NCI-H2196 (cell line): ENCODE results near the gene CSRP1.
"Not testable (repeated sequence)": the region's sequence is repeated elsewhere in the genome, so short reads cannot be mapped to it uniquely, and the experiment has no call there.

Source experiments
- DNase-seq: peaks from one replicate; lab custom pipeline; 2025; ENCODE audit not compliant: unreplicated experiment; lab: John Stamatoyannopoulos, UW

Gene CSRP1

DNA sequence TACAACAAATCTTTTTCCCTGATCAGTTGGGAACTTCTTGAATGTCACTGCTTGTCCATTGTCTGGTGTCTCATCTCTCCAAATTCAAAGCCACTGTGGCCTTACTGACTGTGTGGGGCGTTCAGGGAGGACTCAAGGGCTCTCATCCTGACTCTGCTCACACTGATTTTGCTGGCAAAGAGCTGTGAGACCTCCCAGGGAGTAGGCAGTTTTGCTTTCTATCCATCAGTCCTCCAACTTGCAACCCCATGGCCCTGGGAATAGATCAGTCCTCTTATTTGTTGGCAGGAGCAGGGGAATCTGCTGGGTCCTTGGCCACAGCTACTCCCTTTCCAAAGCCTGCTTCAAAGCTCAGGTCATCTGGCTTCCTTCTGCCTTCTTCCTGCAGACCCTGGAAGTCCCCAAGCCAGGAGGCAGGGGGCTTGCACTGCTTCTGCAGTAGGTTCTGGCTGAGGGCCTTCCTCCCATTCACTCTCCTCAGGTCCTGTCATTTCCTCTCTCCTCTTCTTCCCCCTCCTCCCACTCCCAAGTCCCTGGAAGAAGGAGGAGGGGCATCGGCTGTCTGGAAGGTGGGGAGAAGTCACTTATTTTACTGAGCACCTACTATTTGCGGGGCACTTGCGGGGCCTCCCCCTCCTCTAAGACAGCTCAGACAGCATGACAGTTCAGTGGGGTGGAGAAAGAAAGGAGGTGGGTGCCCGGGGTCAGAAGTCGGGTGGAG is 31.1 kb upstream of the CSRP1 start:
- no peak for DNase-seq

DNA sequence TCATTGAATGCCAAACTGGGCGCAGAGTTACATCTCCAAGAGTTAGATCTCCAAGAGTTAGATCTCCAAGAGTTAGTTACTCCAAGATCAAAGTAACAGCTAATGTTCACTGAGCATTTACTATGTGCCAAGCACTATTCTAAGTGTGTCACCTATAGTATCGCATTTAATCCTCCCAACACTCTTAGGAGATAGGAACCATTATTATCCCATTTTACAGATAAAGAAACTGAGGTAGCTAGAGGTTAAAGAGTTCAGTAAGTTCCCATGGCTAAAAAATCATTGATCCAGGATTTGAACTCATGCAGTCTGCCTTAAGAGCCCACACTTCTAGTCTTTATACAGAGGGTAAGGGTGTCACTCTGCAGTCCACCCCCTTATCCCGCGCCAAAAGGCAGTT is 30.5 kb upstream of the CSRP1 start:
- DNase-seq = no peak

DNA sequence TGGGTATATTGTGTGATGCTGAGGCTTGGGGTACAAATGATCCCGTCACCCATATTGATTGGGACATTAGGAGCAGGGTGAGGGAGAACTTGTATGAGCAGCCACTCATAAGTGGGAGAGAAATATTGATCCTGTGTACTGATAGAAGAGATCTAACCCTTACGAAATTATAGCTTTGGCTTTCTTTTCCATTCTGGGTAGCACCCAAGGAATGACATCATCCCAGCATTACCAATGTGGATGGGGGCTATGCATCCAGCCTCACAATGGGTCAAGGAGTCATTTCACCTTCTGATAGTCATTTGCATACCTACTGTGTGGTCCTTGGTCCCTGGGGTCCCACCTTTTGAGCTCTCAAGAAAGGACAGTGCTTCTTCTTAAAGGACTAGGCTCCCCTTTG is 30.1 kb upstream of the CSRP1 start:
- no peak for DNase-seq

DNA sequence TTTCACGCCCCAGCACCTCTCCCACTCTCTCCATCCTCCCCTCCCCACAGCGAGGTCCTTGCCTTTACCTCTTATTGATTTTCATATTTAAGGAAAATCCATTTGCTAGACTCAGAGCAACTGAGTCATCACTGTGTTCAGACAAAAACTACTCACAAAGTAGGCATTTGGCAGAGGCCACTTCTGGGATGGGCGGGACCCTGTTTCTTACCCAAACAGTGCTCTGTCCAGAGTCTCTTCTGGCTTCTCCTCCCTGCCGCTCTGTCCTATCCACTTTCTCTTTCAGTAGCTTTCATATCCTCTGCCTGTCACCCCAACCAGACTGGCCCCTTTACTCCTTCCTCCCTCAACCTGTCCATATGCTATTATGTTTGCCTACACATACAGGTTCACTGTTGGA is 29.6 kb upstream of the CSRP1 start:
- no peak for DNase-seq

DNA sequence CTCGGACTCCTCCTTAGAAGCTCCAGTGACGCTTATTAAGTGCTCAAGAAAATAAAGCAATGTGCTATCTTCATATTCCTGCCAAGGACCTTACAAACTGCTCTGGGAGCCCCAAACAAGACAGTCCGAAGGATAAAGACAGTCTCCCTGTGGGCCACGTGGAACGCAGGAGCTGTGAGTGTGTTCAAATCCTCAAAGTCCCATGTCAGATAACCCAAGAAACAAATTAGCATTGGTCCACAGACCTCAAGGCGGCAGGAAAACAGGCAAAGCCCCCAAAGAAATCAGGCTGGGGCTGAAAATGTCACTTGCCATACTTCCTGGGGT is 29.0 kb upstream of the CSRP1 start:
- DNase-seq = no peak

DNA sequence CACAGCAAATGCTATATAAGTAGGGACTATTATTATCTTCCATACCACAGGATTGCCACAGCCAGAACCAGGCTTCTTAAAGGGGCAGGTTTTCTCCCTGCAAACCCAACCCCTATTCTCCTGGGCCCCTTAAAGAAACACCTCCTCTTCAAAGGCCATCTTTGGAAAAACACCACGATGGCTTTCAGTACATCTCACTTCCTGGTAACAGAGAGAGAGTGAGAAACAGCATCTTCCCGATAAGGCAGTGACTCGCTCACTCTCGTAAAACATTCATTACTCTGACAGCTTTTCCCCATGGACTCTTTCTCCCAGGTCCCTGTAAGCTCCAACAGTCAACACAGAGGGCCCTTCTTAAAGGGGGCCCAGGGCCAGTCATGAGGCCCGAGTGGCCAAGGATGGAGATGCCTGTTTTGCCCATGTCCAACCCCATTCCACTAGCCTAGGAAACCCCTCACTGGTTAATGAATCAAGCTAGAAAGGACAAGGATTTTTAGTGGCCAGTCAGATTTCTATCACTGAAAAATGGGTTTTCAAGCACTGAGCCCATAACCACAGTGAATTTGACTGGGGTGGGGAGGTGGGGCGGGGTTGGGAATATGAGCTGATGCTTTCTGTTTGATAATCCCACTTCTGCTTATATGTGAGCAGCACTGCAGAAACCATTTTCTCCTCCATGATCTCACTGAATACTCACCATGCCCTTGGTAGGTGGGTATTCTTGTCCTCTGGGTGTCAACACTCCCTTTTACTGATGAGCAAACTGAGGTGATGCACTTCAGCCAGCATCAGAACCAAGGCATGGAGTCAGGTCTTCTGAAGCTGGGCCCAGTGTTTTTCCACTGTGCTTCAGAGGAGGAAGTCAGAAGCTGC is 28.4 kb upstream of the CSRP1 start:
- no peak for DNase-seq

DNA sequence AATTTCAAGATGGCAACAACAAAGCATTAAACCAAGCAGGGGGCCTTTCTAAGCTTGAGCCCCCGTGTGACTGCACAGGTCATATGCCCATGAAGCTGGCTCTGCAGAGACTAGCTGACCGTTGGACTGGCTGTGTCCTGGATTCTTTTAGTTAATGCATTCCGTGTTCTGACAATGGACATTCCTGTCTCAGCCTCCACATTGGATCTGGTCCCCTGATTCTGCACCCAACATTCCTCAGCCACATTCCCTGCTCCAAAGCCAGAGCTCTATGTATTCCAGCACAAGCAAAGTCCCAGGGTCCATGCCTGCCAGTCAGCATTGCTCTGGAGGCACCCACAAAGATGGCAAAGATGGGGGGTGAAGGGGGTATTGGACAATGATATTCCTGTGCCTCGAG is 26.9 kb upstream of the CSRP1 start:
- DNase-seq = no peak

DNA sequence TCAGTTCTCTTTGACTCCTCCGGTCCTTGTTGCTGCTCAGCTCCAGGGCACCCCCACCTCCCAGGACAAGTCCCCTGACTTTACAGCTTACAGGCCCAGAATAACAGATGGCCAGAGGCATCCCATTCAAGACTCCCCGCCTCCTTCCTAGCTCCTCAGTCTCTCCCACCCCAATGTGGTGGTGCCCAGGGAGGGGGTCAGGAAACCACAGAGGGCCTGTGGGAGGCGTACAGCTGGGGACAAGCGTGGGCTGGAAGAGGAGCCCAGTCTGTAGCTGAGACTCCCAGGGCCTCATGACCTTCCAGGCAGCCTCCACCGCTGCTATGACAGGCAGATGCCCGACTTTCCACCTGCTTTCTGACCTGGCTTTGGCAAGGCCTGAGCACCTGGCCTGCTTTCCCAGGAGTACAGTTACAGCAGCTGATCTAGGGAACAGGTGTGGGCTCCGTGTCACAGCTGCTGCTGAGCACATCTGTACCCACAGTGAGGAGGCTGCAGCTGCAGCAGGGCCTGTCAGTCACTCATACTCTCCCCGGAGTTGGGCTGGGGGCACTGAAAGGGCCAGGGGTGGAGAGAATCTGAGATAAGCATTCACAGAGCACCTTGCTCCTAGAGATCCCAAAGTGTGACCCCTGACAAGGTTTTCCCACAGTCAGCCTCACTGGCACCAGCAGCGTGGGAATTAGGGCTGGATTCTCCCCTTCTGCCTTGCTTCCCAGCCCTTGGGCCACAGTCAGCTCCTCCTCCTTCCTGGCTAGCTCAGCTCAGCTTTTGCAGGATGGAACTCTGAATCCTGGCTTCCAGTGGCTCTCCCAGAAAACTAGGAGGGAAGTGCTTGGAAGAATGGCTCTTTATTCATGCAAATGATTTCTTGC is 24.9 kb upstream of the CSRP1 start:
- DNase-seq = peak; percentile 83

DNA sequence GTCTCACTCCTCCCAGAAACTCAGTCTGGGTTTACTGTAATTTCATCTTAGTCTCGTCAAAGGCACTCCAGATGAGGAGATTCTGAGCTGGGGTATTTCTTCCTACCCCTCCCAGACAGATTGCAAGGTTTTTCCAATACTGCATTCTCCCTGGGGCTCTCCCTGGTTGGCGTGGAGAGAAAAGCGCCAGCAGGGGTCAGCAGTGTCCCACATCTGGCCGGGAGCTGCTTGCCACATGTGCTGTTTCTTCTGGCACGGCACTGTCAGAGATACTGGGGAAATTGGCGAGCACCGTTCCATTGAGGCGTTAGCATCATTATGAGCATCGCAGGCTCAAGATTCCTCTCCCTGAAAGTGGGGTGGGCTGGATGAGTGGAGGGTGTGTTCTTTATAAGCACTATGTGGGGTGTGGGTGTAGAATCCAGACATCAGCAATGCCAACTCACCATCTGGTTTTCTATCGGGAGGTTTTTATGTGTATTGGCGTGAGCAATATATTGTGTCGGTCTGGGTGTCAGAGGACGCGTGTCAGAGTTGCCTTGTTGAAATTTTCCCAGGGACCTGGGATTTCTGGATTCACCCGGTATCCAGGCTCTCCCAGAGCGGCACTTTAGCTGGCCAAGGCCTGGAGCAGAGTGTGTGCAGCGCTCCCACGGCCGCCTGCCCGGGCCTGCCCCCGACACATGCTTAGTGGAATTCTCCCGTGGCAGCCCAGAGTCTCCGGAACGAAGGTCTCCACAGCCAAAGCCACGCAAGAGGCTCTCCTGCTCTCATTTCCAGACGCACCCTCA is 24.0 kb upstream of the CSRP1 start:
- peak; percentile 80 for DNase-seq

DNA sequence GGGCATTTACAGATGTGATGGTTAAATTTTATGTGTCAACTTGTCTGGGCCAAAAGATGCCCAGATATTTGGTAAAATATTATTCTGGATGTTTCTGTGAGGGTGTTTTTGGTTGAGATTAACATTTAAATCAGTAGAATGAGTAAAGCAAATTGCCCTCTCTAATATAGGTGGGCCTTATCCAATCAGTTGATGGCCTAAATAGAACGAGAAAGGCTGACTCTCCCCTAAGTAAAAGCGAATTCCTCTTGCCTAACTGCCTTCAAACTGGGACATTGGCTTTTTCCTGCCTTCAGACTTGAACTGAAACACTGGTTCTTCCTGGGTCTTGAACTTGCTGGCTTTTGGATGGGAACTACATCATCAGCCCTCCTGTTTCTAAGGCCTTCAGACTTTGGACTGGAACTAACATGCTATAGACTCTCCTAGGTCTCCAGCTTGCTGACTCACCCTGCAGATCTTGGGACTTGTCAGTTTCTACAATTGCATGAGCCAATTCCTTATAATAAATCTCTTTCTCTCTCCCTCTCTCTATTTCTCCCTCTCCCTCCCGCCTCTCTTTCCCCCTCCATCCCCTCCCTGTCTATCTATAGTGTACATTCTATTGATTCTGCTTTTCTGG is 21.8 kb upstream of the CSRP1 start:
- DNase-seq = no peak

DNA sequence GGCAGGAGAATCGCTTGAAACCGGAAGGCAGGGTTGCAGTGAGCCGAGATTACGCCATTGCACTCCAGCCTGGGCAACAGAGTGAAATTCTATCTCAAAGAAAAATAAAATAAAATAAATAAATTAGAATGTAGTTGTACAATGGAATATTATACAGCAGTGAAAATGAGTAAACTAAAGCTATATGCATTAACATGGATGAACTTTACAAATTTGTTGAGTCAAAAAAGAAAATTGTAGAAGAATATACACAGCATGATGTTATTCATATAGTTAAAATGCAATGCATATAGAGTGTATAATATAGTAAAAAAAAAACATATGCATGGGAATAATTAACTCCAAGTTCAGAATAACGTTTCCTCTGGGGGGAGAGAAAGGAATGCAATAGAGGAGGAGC is 21.0 kb upstream of the CSRP1 start:
- no peak for DNase-seq

DNA sequence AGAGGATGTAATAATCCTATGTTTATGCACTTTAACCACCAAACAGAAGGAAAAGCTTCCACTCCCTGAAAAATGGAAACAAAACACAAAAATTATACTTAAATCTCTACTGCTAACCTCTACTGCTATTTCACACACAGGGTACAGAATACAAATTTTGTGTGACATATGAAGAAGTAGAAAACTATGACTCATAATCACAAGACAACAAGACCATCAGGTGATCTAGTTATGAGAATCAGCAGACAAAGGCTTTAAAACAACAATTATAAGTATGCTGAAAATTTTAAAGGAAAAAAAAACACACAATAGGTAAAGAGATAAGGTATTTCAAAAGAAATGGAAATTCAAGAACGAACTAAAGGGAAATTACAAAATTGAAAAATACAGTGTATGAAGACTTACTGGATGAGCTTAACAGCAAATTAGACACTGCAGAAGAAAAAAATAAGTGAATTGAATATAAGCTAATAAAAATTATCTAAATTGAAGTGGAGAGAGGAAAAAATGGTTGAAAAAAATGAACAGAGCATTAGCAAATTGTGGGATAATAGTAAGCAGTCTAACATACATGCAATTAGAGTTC is 18.4 kb upstream of the CSRP1 start:
- DNase-seq = no peak

DNA sequence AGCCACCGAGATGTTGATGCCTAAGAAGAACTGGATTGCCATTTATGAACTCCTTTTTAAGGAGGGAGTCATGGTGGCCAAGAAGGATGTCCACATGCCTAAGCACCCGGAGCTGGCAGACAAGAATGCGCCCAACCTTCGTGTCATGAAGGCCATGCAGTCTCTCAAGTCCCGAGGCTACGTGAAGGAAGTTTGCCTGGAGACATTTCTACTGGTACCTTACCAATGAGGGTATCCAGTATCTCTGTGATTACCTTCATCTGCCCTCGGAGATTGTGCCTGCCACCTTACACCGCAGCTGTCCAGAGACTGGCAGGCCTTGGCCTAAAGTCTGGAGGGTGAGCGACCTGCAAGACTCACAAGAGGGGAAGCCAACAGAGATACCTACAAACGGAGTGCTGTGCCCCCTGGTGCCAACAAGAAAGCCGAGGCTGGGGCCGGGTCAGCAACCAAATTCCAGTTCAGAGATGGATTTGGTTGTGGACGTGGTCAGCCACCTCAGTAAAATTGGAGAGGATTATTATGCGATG is 13.2 kb upstream of the CSRP1 start:
- not testable (repeated sequence) for DNase-seq

DNA sequence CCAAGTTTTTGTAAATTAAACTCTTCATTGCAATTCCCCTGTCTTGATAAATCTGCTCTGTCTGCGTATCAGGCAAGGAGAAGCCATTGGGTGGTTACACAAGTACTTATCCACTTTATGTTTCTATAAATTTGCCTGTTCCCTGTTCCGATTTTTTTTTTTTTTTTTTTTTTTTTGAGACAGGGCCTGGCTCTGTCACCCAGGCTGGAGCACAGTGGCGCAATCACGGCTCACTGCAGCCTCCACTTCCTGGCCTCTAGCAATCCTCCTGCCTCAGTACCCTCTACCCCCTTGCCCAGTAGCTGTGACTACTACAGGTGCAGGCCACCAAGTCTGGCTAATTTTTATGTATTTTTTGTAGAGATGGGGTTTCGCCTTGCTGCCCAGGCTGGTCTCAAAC is 11.1 kb upstream of the CSRP1 start:
- DNase-seq = no peak

DNA sequence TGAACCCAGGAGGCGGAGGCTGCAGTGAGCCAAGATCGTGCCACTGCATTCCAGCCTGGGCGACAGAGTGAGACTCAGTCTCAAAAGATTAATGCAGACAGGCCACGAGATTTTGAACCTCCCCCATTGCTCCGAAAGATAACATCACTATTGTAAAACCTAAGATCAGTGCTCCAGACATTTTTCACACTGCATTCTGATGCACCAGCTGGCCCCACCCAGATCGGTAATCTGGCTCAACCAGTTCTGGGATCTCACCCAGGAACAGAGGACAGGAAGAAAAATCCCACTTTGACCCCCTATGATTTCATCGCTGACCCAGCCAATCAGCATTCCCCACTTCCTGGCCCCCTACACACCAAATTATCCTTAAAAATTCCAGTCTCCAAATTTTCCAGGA is 10.7 kb upstream of the CSRP1 start:
- no peak for DNase-seq

DNA sequence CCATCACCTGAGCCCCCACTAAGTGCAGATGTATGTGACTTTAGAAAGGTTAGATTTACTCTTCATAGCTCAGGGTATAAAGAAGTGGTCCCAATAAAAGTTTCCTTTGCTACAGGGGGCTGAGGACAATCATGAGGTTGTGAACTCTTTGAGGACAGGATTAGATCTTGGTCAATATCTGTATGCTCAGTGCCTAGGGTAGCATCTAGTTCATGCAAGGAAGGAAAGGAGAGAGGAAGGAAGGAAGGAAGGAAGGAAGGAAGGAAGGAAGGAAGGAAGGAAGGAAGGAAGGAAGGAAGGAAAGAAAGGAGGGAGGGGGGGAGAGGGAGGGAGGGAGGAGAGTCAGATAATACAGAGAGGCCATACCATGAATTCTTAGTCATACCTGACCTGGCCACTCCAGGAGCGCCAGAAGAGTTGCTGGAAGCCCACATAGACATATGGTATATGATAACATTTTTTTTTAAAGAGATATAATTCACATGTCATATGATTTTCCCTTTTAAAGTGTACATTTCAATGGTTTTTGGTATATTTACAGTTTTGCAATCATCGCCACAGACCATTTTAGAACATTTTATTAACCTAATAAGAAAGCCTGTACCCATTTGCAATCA is 9.7 kb upstream of the CSRP1 start:
- no peak for DNase-seq

DNA sequence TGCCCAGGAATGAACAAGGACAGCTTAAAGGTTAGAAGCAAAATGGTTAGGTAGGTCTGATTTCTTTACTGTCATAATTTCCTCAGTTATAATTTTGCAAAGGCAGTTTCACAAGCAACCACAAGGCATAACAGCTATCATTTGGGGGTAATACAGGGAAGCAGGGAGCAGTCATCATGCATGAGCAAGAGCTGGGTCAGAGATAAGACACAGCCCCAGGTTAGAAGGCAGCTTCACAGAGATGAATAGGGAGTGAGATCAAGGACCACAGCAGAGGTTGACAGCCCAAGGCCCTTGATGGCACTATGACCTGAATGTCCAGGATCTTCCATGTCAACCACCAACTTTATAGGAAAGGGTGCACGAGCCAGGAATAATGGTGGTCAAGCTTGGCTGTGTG is 9.0 kb upstream of the CSRP1 start:
- no peak for DNase-seq

DNA sequence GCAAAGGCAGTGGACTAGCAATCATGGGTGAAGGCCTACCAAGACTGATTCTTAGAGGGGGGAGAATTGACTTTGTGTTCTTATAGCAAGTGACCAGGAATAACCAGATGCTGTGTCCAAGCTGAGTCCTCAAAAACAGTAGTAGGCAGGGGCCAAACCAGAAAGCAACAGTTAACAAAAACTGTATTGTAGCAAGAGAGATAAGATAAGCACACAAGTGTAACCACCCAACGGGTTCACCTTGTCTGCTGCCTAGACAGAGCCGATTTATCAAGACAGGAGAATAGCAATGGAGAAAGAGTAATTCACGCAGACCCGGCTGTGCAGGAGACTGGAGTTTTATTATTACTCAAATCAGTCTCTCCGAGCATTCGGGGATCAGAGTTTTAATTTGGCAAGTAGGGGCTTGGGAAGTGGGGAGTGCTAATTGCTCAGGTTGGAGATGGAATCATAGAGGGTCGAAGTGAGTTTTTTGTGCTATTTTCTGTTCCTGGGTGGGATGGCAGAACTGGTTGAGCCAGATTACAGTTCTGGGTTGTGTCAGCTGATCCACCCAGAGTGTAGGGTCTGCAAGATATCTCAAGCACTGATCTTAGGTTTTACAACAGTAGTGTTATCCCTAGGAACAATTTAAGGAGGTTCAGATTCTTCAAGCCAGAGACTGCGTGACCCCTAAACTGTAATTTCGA is 8.3 kb upstream of the CSRP1 start:
- no peak for DNase-seq

DNA sequence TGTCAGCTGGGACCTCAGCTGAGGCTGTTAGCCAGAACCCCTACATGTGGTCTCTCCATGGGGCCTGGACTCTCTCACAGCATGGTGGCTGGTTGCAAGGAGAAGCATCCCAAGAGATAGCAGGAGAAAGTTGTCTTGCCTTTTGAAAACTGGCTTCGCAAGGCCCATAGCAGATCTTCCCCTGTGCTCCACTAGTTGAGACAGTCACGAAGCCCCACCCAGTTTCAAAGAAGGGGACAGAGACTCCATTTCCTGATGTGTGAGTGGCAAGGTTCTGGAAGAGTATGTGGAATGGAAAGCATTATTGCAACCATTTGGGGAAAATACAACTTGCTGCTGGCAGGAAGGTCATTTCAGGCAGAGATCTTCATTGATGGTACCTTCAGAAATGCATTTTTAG is 7.5 kb upstream of the CSRP1 start:
- no peak for DNase-seq
